Vagina (tissue), 2 donors: ENCODE data around the gene THADA.

Experiments used
- POLR2A ChIP-seq, 2 donors: fragments of 450-650 bp; IDR thresholded peaks; one replicate each; pipeline ENCODE4 v1.6.1; 2017; ENCODE audit warnings: antibody characterized with exemption in 2 of 2, mild to moderate bottlenecking in 2 of 2, moderate library complexity in 2 of 2
- POLR2AphosphoS5 ChIP-seq, 2 donors: sonication (generic); formaldehyde crosslinking; IDR thresholded peaks; one replicate each; pipeline ENCODE4 v1.9.0; 2017; ENCODE audit warnings: antibody characterized with exemption in 2 of 2, mild to moderate bottlenecking in 2 of 2, low read depth in 1 of 2; ENCODE audit not compliant: insufficient read depth in 1 of 2
- TF ChIP-seq, protein P1 (sequence below), 3 experiments: fragments of 450-650 bp in 2 of 3; fragments of 200-600 bp in 1 of 3; sonication (generic) in 1 of 3; IDR thresholded peaks; one replicate each; pipeline ENCODE4 v1.5.1; 2017 to 2019; ENCODE audit warnings: antibody characterized with exemption in 3 of 3, mild to moderate bottlenecking in 2 of 3, moderate library complexity in 2 of 3

GRCh38 chr2:43226558-43226954 lies 369.3 kb downstream of the THADA start, which contains the start of gene ZFP36L2:
- TF ChIP-seq, protein P1, sequence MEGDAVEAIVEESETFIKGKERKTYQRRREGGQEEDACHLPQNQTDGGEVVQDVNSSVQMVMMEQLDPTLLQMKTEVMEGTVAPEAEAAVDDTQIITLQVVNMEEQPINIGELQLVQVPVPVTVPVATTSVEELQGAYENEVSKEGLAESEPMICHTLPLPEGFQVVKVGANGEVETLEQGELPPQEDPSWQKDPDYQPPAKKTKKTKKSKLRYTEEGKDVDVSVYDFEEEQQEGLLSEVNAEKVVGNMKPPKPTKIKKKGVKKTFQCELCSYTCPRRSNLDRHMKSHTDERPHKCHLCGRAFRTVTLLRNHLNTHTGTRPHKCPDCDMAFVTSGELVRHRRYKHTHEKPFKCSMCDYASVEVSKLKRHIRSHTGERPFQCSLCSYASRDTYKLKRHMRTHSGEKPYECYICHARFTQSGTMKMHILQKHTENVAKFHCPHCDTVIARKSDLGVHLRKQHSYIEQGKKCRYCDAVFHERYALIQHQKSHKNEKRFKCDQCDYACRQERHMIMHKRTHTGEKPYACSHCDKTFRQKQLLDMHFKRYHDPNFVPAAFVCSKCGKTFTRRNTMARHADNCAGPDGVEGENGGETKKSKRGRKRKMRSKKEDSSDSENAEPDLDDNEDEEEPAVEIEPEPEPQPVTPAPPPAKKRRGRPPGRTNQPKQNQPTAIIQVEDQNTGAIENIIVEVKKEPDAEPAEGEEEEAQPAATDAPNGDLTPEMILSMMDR (IDR thresholded peaks at IDR 0.05): peak in 1 of 3 experiments; percentile 25
- TF ChIP-seq POLR2A (IDR thresholded peaks at IDR 0.05) (peak; percentile 60 to 92), POLR2AphosphoS5 (IDR thresholded peaks at IDR 0.05; ENCODE audit: insufficient read depth in 1 of 2, low read depth in 1 of 2) (peak in 1 of 2 donors; percentile 82)
